ENCODE measurements around the gene WNT3A.

WNT3A gene

DNA sequence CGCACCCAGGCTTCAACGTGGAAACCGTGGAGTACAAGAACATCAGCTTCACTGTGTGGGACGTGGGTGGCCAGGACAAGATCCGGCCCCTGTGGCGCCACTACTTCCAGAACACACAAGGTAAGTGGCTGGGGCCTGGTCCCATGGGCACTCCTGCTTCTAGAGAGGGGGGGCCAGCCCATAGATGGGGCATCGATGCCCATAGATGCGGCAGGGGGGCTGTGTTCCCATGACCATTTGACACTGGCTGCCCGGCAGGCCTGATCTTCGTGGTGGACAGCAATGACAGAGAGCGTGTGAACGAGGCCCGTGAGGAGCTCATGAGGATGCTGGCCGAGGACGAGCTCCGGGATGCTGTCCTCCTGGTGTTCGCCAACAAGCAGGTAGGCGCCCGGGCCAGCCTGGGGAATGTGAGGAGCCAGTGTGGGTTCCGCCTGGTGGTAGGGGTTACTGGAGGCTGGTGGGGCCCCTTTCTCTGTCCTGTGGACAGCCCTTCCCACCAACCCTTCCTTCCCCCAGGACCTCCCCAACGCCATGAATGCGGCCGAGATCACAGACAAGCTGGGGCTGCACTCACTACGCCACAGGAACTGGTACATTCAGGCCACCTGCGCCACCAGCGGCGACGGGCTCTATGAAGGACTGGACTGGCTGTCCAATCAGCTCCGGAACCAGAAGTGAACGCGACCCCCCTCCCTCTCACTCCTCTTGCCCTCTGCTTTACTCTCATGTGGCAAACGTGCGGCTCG, 90.7 kb downstream of the WNT3A start:
- Histone ChIP-seq H3K27ac (no peak overlapping the region), H3K36me3 (replicated peaks) (peaks cover 46% of the 10 kb centered on the region), H3K27me3 (replicated peaks) (no peaks in the 10 kb centered on the region), H3K4me3 (ENCODE audit: low read depth, low read length) (no peak overlapping the region)
- TF ChIP-seq, protein P1, sequence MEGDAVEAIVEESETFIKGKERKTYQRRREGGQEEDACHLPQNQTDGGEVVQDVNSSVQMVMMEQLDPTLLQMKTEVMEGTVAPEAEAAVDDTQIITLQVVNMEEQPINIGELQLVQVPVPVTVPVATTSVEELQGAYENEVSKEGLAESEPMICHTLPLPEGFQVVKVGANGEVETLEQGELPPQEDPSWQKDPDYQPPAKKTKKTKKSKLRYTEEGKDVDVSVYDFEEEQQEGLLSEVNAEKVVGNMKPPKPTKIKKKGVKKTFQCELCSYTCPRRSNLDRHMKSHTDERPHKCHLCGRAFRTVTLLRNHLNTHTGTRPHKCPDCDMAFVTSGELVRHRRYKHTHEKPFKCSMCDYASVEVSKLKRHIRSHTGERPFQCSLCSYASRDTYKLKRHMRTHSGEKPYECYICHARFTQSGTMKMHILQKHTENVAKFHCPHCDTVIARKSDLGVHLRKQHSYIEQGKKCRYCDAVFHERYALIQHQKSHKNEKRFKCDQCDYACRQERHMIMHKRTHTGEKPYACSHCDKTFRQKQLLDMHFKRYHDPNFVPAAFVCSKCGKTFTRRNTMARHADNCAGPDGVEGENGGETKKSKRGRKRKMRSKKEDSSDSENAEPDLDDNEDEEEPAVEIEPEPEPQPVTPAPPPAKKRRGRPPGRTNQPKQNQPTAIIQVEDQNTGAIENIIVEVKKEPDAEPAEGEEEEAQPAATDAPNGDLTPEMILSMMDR (IDR thresholded peaks at IDR 0.05; ENCODE audit: low read depth, low read length, missing control alignments), result no peak
- in situ Hi-C loops (cut with HindIII; ENCODE audit: low pct_ligation_motif_present, low sequenced_read_pairs), result no loop called here
- DNase-seq, result no peak

DNA sequence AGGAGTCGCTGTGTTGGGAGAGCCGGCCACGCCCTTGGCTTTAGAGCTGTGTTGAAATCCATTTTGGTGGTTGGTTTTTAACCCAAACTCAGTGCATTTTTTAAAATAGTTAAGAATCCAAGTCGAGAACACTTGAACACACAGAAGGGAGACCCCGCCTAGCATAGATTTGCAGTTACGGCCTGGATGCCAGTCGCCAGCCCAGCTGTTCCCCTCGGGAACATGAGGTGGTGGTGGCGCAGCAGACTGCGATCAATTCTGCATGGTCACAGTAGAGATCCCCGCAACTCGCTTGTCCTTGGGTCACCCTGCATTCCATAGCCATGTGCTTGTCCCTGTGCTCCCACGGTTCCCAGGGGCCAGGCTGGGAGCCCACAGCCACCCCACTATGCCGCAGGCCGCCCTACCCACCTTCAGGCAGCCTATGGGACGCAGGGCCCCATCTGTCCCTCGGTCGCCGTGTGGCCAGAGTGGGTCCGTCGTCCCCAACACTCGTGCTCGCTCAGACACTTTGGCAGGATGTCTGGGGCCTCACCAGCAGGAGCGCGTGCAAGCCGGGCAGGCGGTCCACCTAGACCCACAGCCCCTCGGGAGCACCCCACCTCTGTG, 91.6 kb downstream of the WNT3A start:
- Histone ChIP-seq H3K27ac (no peak overlapping the region), H3K4me3 (ENCODE audit: low read depth, low read length) (no peak overlapping the region), H3K36me3 (replicated peaks) (peaks cover 40% of the 10 kb centered on the region), H3K27me3 (replicated peaks) (no peaks in the 10 kb centered on the region)
- TF ChIP-seq, protein P1 (IDR thresholded peaks at IDR 0.05; ENCODE audit: low read depth, low read length, missing control alignments), result no peak
- no peak for DNase-seq
- in situ Hi-C loops (cut with HindIII; ENCODE audit: low pct_ligation_motif_present, low sequenced_read_pairs), result no loop called here

DNA sequence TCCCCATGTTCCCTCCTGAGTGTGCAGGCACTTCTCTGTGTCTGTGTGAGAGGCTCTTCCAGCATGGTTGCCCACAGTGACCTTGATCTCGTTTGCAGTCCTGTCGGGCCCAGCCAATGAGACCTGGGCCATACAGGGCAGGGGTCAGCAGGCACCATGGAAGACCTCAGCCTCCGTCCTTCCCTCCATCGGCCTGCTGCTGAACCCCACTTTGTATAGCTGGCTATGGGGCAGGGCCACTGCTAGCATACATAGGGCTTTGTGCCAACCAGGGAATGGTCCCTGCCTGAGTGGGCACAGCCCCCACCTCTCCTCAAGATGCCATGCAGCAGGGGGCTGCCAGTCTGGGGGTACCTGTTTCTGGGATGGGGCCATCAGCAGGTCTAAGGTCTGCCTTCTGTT, 92.5 kb downstream of the WNT3A start:
- TF ChIP-seq, protein P1 (IDR thresholded peaks at IDR 0.05; ENCODE audit: low read depth, low read length, missing control alignments), result no peak
- in situ Hi-C loops (cut with HindIII; ENCODE audit: low pct_ligation_motif_present, low sequenced_read_pairs), result no loop called here
- Histone ChIP-seq H3K4me3 (ENCODE audit: low read depth, low read length) (no peak overlapping the region), H3K27ac (no peak overlapping the region), H3K27me3 (replicated peaks) (no peaks in the 10 kb centered on the region), H3K36me3 (replicated peaks) (peaks cover 40% of the 10 kb centered on the region)
- no peak for DNase-seq

DNA sequence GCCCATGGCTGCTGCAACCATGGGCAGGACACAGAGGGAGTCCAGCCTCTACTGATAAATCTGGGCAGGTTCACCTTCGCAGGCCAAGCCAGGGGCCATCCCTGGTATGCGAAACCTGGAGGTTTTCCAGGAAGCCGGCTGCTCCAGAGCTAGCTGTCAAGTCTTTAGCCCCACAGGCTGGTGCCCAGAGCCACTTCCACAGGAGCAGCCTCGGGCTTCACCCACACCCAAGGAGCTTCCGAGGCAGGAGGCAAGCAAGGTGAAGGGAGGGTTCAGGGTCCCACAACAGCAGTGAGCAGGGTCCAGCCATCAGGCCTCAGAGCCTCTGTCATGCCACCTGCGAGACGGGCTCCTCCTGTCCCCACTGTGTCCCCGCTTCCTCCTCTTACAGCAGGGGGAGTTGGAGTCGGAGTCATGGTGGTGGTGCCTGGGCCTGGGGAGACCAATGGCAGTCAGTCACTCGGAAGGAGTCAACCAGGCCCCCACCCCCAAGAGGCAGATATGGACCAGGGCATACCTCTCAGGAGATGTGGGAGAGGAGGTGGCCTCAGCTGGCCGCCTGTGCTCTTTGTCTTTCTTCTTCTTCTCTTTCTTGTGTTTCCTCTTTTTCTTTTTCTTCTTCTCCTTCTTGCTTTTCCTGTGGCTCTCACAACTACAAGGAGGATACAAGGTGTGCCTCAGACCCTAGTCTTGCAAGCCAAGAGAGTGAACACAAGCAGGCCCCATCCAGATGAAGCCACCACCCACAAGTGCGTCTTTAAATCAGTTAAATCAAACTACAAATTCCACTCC, 94.2 kb downstream of the WNT3A start:
- Histone ChIP-seq H3K27me3 (replicated peaks) (no peaks in the 10 kb centered on the region), H3K4me3 (ENCODE audit: low read depth, low read length) (no peak overlapping the region), H3K36me3 (replicated peaks) (peaks cover 41% of the 10 kb centered on the region), H3K27ac (no peak overlapping the region)
- in situ Hi-C loops (cut with HindIII; ENCODE audit: low pct_ligation_motif_present, low sequenced_read_pairs), result no loop called here
- TF ChIP-seq, protein P1 (IDR thresholded peaks at IDR 0.05; ENCODE audit: low read depth, low read length, missing control alignments), result no peak
- no peak for DNase-seq

DNA sequence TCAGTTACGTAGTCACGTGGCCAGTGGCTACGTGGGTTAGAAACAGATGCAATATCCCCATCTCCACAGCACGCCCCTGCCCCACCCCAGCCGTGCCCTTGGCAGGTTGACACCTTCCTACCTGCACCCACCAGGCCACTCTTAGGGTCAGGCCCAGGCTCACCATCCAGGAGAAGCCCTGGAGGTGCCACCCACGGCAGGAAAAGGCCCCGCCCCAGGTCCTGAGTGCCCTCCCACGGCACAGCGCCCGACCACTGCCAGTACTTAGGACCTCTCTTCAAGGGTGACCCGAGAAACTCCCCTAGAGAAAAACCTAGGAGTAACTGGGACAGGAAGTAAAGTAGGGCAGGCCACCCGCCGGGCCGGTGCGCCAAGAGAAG, 94.8 kb downstream of the WNT3A start:
- Histone ChIP-seq H3K36me3 (replicated peaks) (peaks cover 46% of the 10 kb centered on the region), H3K27ac (no peak overlapping the region), H3K4me3 (ENCODE audit: low read depth, low read length) (peak overlapping the region; percentile 87), H3K27me3 (replicated peaks) (no peaks in the 10 kb centered on the region)
- TF ChIP-seq, protein P1 (IDR thresholded peaks at IDR 0.05; ENCODE audit: low read depth, low read length, missing control alignments), result no peak
- in situ Hi-C loops (cut with HindIII; ENCODE audit: low pct_ligation_motif_present, low sequenced_read_pairs), result no loop called here
- DNase-seq, result no peak

All from brain microvascular endothelial cell (primary cell).